OCI-LY7 (cell line): ENCODE measurements around the gene SLA2. TPM values are rescaled to one million over a fixed set of nuclear protein-coding genes. Genes with fewer than 3 reads are reported as not detected.

Source experiments
- BruUV-seq: library from RNA; stranded (reverse); fragments of 400-500 nt; replicated peaks from 2 replicates; lab custom pipeline; 2021; lab: Mats Ljungman, UMichigan
- CTCF ChIA-PET: fragments of 300-600 bp; sonication (Branson Sonifier 250); formaldehyde crosslinking; loops from one replicate; lab custom pipeline; 2022; ENCODE audit warnings: antibody characterized with exemption; ENCODE audit not compliant: unreplicated experiment; lab: Charles Lee
- POLR2A ChIA-PET: fragments of 300-600 bp; sonication (Branson Sonifier 250); formaldehyde crosslinking; loops from one replicate; lab custom pipeline; 2022; ENCODE audit warnings: antibody characterized with exemption; lab: Charles Lee
- DNase-seq: peaks from one replicate; pipeline ENCODE4 v3.0.0-alpha.2; 2015; ENCODE audit warnings: low spot score
- H2AFZ ChIP-seq: fragments of 200-600 bp; sonication (generic), shearing (Covaris generic); 2 replicates; pipeline ENCODE4 v1.6.1; 2014; ENCODE audit warnings: mild to moderate bottlenecking, antibody characterized with exemption, low read length, moderate library complexity
- H3K27ac ChIP-seq: fragments of 200-600 bp; sonication (generic); 2 replicates; pipeline ENCODE4 v1.5.1; 2014; ENCODE audit warnings: mixed run types, low read depth, mild to moderate bottlenecking, moderate library complexity, low read length, inconsistent platforms; ENCODE audit not compliant: poor library complexity, severe bottlenecking
- H3K36me3 ChIP-seq: fragments of 200-600 bp; sonication (generic); 2 replicates; pipeline ENCODE4 v1.6.1; 2014; ENCODE audit warnings: mild to moderate bottlenecking, antibody characterized with exemption, low read length, moderate library complexity, mixed read lengths; ENCODE audit not compliant: insufficient read depth
- H3K4me1 ChIP-seq: fragments of 200-600 bp; sonication (generic); 2 replicates; pipeline ENCODE4 v1.5.1; 2014; ENCODE audit warnings: mild to moderate bottlenecking, low read length; ENCODE audit not compliant: insufficient read depth, poor library complexity, severe bottlenecking
- H3K4me2 ChIP-seq: fragments of 200-600 bp; sonication (generic); 2 replicates; pipeline ENCODE4 v1.6.1; 2014; ENCODE audit warnings: mild to moderate bottlenecking, low read length
- H3K4me3 ChIP-seq: fragments of 200-600 bp; sonication (generic); 2 replicates; pipeline ENCODE4 v1.5.1; 2014; ENCODE audit warnings: mild to moderate bottlenecking, low read depth, low read length; ENCODE audit not compliant: poor library complexity, severe bottlenecking
- H3K79me2 ChIP-seq: fragments of 200-600 bp; sonication (generic); 2 replicates; pipeline ENCODE4 v1.6.1; 2016; ENCODE audit warnings: low read depth, mild to moderate bottlenecking, low read length, moderate library complexity, mixed read lengths; ENCODE audit not compliant: insufficient read depth
- H3K9me2 ChIP-seq: fragments of 200-600 bp; sonication (generic); 2 replicates; pipeline ENCODE4 v1.6.1; 2016; ENCODE audit warnings: mild to moderate bottlenecking, low read length, mixed read lengths; ENCODE audit not compliant: insufficient read depth
- H3K9me3 ChIP-seq: fragments of 200-600 bp; sonication (generic); 2 replicates; pipeline ENCODE4 v1.6.1; 2014; ENCODE audit warnings: mild to moderate bottlenecking, mixed run types, low read length, mixed read lengths
- H4K20me1 ChIP-seq: fragments of 200-600 bp; sonication (generic); 2 replicates; pipeline ENCODE4 v1.6.1; 2014; ENCODE audit warnings: mild to moderate bottlenecking, antibody characterized with exemption, low read length, moderate library complexity, mixed read lengths; ENCODE audit not compliant: insufficient read depth
- CTCF ChIP-seq: fragments of 200-600 bp; sonication (generic); conservative IDR thresholded peaks from 2 replicates; pipeline ENCODE4 v1.5.1; 2014; ENCODE audit warnings: mild to moderate bottlenecking, antibody characterized with exemption, low read length, moderate library complexity, mixed read lengths
- EZH2phosphoT487 ChIP-seq: fragments of 200-600 bp; sonication (generic); IDR thresholded peaks from 2 replicates; pipeline ENCODE4 v1.6.1; 2018; ENCODE audit warnings: low read depth, borderline replicate concordance, mild to moderate bottlenecking, mixed run types, antibody characterized with exemption, low read length, moderate library complexity, mixed read lengths
- intact Hi-C: fragments of 100-400 bp; cut with micrococcal nuclease; formaldehyde crosslinking; loops from one replicate; pipeline ENCODE4 v1.10.0; 2022; ENCODE audit not compliant: unreplicated experiment
- total RNA-seq, 2 experiments: library from RNA; depleted of rRNA in 1 of 2; stranded (reverse); fragments of >200 nt in 1 of 2; shearing (Covaris generic) in 1 of 2; gene quantifications; 2 replicates each; pipeline ENCODE4 v1.2.3, GENCODE V29; 2014 to 2022

SLA2 gene
- total RNA-seq, 2 experiments from 2014 or later = 2.0 to 5.0 TPM

GRCh38 chr20:36646678-36647077 lies 682 bp upstream of the SLA2 start:
- no peak for DNase-seq
- Histone ChIP-seq H3K27ac (no peak overlapping the region), H3K4me2 (no peak overlapping the region), H3K9me3 (no peaks in the 10 kb centered on the region), H3K4me3 (no peak overlapping the region), H3K79me2 (no peaks in the 10 kb centered on the region), H4K20me1 (no peaks in the 10 kb centered on the region), H2AFZ (peak overlapping the region; percentile 58; the same call in 1 of the 2 replicates), H3K4me1 (peaks cover 26% of the 10 kb centered on the region), H3K9me2 (no peaks in the 10 kb centered on the region), H3K36me3 (no peaks in the 10 kb centered on the region)
- no peak for TF ChIP-seq EZH2phosphoT487
- intact Hi-C loops = no loop called here
- ChIA-PET CTCF (no interaction called here), POLR2A (no interaction called here)
- no TSS peak for BruUV-seq

DNA sequence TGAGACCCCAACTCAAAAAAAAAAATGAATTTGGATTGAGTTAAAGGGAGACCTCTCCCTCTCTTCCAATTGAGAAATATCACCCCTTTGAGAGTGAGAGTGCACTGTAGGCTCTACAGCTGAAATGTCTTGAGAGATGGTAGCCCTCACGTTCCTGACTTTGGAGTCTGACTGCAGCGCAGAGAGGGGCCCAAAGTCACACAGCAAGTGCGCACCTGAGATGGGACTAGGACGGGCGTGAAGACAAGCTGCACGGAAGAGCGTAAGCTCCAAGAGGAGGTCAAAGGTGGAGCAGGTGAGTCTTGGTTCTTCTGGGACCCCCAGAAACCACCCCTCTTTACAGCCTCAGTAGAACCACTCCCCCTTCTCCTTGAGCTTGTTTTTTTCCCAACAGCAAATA lies 643 bp downstream of the SLA2 start:
- DNase-seq = no peak
- Histone ChIP-seq H3K9me3 (no peaks in the 10 kb centered on the region), H3K9me2 (no peaks in the 10 kb centered on the region), H2AFZ (peak overlapping the region; percentile 58; the same call in 1 of the 2 replicates), H3K79me2 (no peaks in the 10 kb centered on the region), H4K20me1 (no peaks in the 10 kb centered on the region), H3K36me3 (no peaks in the 10 kb centered on the region), H3K27ac (no peak overlapping the region), H3K4me1 (peaks cover 26% of the 10 kb centered on the region), H3K4me3 (no peak overlapping the region), H3K4me2 (peak overlapping the region; percentile 15)
- TF ChIP-seq EZH2phosphoT487 (no peak), CTCF (no peak)
- CTCF ChIA-PET = no interaction called here
- BruUV-seq = no TSS peak
- POLR2A ChIA-PET = interaction anchor here (0.5 to 1.2 kb wide), 4 partner anchors 15 to 84 kb away, joined by 3 to 5 read pairs (median 3); partner anchors contain the start of gene RAB5IF
- intact Hi-C loops = no loop called here

DNA sequence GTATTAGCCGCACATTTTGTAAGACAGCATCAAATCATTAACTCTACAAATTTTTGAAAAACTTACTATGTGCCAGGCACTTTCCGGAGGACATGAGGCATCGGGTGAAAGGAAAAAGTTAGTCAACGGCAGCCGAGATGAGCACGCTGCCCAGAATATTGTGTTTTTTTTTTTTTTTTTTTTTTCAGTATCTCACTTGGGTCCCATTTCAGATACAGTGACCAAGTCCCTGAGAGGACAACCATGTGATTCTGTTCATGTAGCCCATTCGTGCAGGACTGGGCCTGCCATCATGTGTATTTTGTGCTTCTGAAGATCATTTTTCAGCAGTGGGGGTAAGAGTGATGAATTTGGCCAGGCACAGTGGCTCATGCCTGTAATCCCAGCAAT lies 1.3 kb downstream of the SLA2 start:
- POLR2A ChIA-PET = interaction anchor here (0.6 to 0.9 kb wide), 2 partner anchors 15 to 39 kb away, joined by 3 to 5 read pairs; partner anchors contain the start of gene RAB5IF
- peak overlapping the region; percentile 28 for H3K27ac ChIP-seq

More for the DNA sequence above, 1.3 kb downstream of the SLA2 start:
- no peak for DNase-seq
- Histone ChIP-seq H3K9me3 (no peaks in the 10 kb centered on the region), H3K4me3 (peak overlapping the region; percentile 17), H4K20me1 (no peaks in the 10 kb centered on the region), H3K4me1 (peaks cover 26% of the 10 kb centered on the region), H3K9me2 (no peaks in the 10 kb centered on the region), H3K4me2 (peak overlapping the region; percentile 52), H3K79me2 (no peaks in the 10 kb centered on the region), H2AFZ (peak overlapping the region; percentile 77; the same call in 1 of the 2 replicates), H3K36me3 (no peaks in the 10 kb centered on the region)
- intact Hi-C loops = no loop called here
- CTCF ChIA-PET = no interaction called here
- no TSS peak for BruUV-seq
- TF ChIP-seq CTCF (no peak), EZH2phosphoT487 (no peak)
